ENCODE measurements around the gene CCDC174.

Gene CCDC174

DNA sequence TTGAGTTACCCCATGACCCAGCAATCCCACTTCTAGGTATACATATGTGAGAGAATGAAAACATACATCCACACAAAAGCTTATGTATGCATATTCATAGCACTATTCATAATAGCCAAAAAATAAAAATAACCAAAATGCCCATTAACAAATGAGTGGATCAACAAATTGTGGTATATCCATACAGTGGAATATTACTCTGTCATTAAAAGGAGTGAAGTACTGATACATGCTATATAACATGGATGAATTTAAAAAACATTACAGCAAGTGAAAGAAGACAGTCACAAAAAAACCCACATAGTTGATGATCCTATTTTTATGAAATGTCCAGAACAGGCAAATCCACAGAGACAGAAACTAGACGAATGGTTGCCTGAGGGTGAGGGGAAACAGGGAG lies 28.6 kb downstream of the CCDC174 start:
- Histone ChIP-seq H2AFZ (ENCODE audit: low read depth, low read length) (no peak overlapping the region), H3K4me1 (ENCODE audit: insufficient read depth, low read length) (no peaks in the 10 kb centered on the region), H3K4me3 (ENCODE audit: low read length) (no peak overlapping the region), H3K36me3 (ENCODE audit: insufficient read depth, low read length) (no peaks in the 10 kb centered on the region), H3K27me3 (ENCODE audit: insufficient read depth, low read length) (no peaks in the 10 kb centered on the region), H3K9me3 (ENCODE audit: low read length) (no peaks in the 10 kb centered on the region)

DNA sequence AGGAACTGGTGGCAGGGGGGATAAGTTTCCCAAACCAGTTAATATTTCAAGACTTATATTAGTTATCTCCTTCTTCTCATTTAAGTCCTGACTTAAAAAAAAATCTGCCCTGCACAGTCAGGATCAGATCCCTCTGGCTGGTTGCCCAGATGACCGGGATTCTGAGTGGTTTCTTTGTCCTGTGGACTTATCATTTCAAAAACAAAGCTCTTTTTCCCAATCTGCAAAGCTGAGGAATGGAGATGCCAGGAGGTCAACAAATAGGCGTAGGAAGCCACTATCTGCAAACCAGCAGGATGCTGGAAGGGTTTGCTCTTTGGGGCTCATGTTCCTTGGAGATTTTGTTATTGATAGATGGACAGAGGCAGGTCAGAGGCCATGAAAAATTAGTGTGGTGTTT lies 29.2 kb downstream of the CCDC174 start:
- Histone ChIP-seq H3K27me3 (ENCODE audit: insufficient read depth, low read length) (no peaks in the 10 kb centered on the region), H3K36me3 (ENCODE audit: insufficient read depth, low read length) (no peaks in the 10 kb centered on the region), H3K4me3 (ENCODE audit: low read length) (no peak overlapping the region), H3K9me3 (ENCODE audit: low read length) (no peaks in the 10 kb centered on the region), H2AFZ (ENCODE audit: low read depth, low read length) (no peak overlapping the region), H3K4me1 (ENCODE audit: insufficient read depth, low read length) (no peaks in the 10 kb centered on the region)

- H3K27me3 ChIP-seq (ENCODE audit: insufficient read depth, low read length): peaks cover 7% of the 10 kb centered on the region
- no peaks in the 10 kb centered on the region for H3K9me3 ChIP-seq (ENCODE audit: low read length)
- H2AFZ ChIP-seq (ENCODE audit: low read depth, low read length): no peak overlapping the region
- no peak overlapping the region for H3K4me3 ChIP-seq (ENCODE audit: low read length)
- H3K4me1 ChIP-seq (ENCODE audit: insufficient read depth, low read length): no peaks in the 10 kb centered on the region
- H3K36me3 ChIP-seq (ENCODE audit: insufficient read depth, low read length): no peaks in the 10 kb centered on the region
Measured at GRCh38 chr3:14684447-14684846, 32.9 kb downstream of the CCDC174 start.

- H3K9me3 ChIP-seq (ENCODE audit: low read length): no peaks in the 10 kb centered on the region
- H3K27me3 ChIP-seq (ENCODE audit: insufficient read depth, low read length): peaks cover 11% of the 10 kb centered on the region
- no peaks in the 10 kb centered on the region for H3K36me3 ChIP-seq (ENCODE audit: insufficient read depth, low read length)
- H3K4me3 ChIP-seq (ENCODE audit: low read length): no peak overlapping the region
- no peak overlapping the region for H2AFZ ChIP-seq (ENCODE audit: low read depth, low read length)
- H3K4me1 ChIP-seq (ENCODE audit: insufficient read depth, low read length): no peaks in the 10 kb centered on the region
Measured at GRCh38 chr3:14685179-14685578, 33.6 kb downstream of the CCDC174 start.

GRCh38 chr3:14687360-14687759 lies 35.8 kb downstream of the CCDC174 start:
- H3K4me3 ChIP-seq (ENCODE audit: low read length): no peak overlapping the region
- no peaks in the 10 kb centered on the region for H3K36me3 ChIP-seq (ENCODE audit: insufficient read depth, low read length)
- no peaks in the 10 kb centered on the region for H3K9me3 ChIP-seq (ENCODE audit: low read length)
- no peak overlapping the region for H2AFZ ChIP-seq (ENCODE audit: low read depth, low read length)
- H3K4me1 ChIP-seq (ENCODE audit: insufficient read depth, low read length): no peaks in the 10 kb centered on the region
- H3K27me3 ChIP-seq (ENCODE audit: insufficient read depth, low read length): peaks cover 12% of the 10 kb centered on the region

DNA sequence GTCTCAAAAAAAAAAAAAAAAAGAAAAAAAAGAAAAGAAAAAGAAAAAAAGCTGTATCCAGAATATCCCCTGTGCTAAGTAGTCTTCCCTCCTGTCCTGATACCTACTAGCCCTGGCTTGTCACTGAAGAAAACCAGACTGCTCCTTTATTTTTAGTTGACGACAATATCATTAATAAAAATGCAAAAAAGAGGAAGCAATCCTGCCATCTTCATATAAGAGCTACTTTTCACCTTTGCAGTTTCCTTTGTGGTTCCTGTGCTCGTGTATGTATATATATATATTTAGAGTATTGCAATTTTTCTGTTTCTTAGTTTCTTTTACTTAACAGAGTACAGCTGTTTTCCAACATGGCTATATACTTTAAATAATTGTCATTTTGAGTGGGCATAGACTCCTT lies 37.0 kb downstream of the CCDC174 start:
- Histone ChIP-seq H3K9me3 (ENCODE audit: low read length) (no peaks in the 10 kb centered on the region), H3K36me3 (ENCODE audit: insufficient read depth, low read length) (no peaks in the 10 kb centered on the region), H3K4me3 (ENCODE audit: low read length) (no peak overlapping the region), H2AFZ (ENCODE audit: low read depth, low read length) (no peak overlapping the region), H3K27me3 (ENCODE audit: insufficient read depth, low read length) (peaks cover 12% of the 10 kb centered on the region), H3K4me1 (ENCODE audit: insufficient read depth, low read length) (no peaks in the 10 kb centered on the region)

DNA sequence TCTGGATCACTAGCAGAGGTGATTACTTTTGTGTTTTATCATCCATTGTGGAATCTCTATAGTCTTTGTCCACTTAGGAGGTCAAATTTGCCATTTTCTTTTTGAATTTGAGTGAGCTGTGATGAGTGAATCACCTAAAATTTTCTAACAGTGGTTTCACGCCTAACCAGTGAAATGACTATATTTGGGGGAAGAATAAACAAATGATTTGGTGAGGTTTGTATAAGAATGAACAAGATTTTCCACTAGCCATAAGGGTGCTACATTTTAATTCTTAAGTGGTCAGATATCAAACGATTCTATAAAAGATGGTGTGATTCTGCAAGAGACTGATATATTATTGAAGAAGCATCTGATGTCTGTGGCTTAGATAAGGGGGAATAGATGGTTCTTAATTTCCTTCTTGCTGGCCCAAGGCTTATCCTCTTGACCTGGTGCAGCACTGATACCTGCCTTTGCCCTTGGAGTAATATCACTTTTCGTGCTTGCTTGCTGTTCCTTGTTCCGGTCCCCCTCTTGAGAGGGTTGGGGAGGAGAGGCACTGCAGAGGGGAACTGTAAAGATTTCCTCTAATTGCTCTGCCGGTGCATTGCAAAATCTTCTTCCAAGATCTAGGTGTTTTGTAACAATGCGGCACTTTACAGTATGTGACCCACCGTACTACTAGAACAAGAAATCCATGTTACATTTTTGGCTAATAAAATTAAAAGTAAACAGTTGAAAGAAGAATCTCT lies 37.9 kb downstream of the CCDC174 start:
- Histone ChIP-seq H3K4me3 (ENCODE audit: low read length) (no peak overlapping the region), H3K4me1 (ENCODE audit: insufficient read depth, low read length) (no peaks in the 10 kb centered on the region)

DNA sequence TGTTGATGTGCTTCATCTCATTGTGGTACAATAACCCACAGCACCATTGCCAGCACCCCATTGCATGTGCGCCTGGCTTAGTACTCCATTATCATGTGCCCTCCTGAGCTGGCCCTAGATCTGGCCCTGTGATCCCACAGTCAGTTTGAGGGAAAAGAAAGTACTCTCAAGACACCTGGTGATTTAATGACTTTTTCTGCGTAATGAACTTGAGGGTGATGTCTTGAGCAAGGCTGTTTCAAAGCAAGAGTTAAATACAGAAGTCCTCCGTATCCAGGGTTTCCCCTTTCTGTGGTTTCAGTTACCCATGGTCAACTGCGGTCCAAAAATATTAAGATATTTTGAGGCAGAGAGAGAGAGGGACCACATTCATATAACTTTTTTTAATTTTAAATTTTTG lies 39.7 kb downstream of the CCDC174 start:
- H3K36me3 ChIP-seq (ENCODE audit: insufficient read depth, low read length): no peaks in the 10 kb centered on the region
- H3K4me1 ChIP-seq (ENCODE audit: insufficient read depth, low read length): no peaks in the 10 kb centered on the region
- H3K9me3 ChIP-seq (ENCODE audit: low read length): no peaks in the 10 kb centered on the region
- H3K27me3 ChIP-seq (ENCODE audit: insufficient read depth, low read length): peaks cover 12% of the 10 kb centered on the region
- H3K4me3 ChIP-seq (ENCODE audit: low read length): no peak overlapping the region
- no peak overlapping the region for H2AFZ ChIP-seq (ENCODE audit: low read depth, low read length)

More for the DNA sequence above, 37.9 kb downstream of the CCDC174 start:
- H3K9me3 ChIP-seq (ENCODE audit: low read length): no peaks in the 10 kb centered on the region
- H3K36me3 ChIP-seq (ENCODE audit: insufficient read depth, low read length): no peaks in the 10 kb centered on the region
- H3K27me3 ChIP-seq (ENCODE audit: insufficient read depth, low read length): peaks cover 12% of the 10 kb centered on the region
- no peak overlapping the region for H2AFZ ChIP-seq (ENCODE audit: low read depth, low read length)

DNA sequence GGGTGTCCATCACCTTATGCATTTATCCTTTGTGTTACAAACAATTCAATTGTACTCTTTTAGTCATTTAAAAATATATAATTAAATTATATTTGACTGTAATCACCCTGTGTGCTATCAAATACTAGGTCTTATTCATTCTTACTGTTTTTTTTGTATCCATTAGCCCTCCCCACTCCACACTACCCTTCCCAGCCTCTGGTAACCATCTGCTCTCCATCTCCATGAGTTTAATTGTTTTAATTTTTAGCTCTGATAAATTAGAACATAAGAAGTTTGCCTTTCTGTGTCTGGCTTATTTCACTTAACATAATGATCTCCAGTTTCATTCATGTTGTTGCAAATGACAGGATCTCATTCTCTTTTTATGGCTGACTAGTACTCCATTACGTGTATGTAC lies 40.2 kb downstream of the CCDC174 start:
- Histone ChIP-seq H3K36me3 (ENCODE audit: insufficient read depth, low read length) (no peaks in the 10 kb centered on the region), H3K9me3 (ENCODE audit: low read length) (no peaks in the 10 kb centered on the region), H3K4me3 (ENCODE audit: low read length) (no peak overlapping the region), H3K4me1 (ENCODE audit: insufficient read depth, low read length) (no peaks in the 10 kb centered on the region), H2AFZ (ENCODE audit: low read depth, low read length) (no peak overlapping the region), H3K27me3 (ENCODE audit: insufficient read depth, low read length) (peaks cover 12% of the 10 kb centered on the region)

GRCh38 chr3:14698601-14699244 lies 47.2 kb downstream of the CCDC174 start:
- H2AFZ ChIP-seq (ENCODE audit: low read depth, low read length): no peak overlapping the region
- no peaks in the 10 kb centered on the region for H3K4me1 ChIP-seq (ENCODE audit: insufficient read depth, low read length)
- no peak overlapping the region for H3K4me3 ChIP-seq (ENCODE audit: low read length)
- peaks cover 2% of the 10 kb centered on the region for H3K27me3 ChIP-seq (ENCODE audit: insufficient read depth, low read length)
- H3K9me3 ChIP-seq (ENCODE audit: low read length): no peaks in the 10 kb centered on the region
- H3K36me3 ChIP-seq (ENCODE audit: insufficient read depth, low read length): no peaks in the 10 kb centered on the region

GRCh38 chr3:14699643-14700042 lies 48.1 kb downstream of the CCDC174 start:
- Histone ChIP-seq H3K36me3 (ENCODE audit: insufficient read depth, low read length) (no peaks in the 10 kb centered on the region), H2AFZ (ENCODE audit: low read depth, low read length) (no peak overlapping the region), H3K27me3 (ENCODE audit: insufficient read depth, low read length) (peaks cover 3% of the 10 kb centered on the region), H3K4me1 (ENCODE audit: insufficient read depth, low read length) (no peaks in the 10 kb centered on the region), H3K9me3 (ENCODE audit: low read length) (no peaks in the 10 kb centered on the region), H3K4me3 (ENCODE audit: low read length) (no peak overlapping the region)

GRCh38 chr3:14700891-14701290 lies 49.3 kb downstream of the CCDC174 start:
- H3K9me3 ChIP-seq (ENCODE audit: low read length): no peaks in the 10 kb centered on the region
- H3K4me3 ChIP-seq (ENCODE audit: low read length): no peak overlapping the region
- H3K36me3 ChIP-seq (ENCODE audit: insufficient read depth, low read length): no peaks in the 10 kb centered on the region
- H3K4me1 ChIP-seq (ENCODE audit: insufficient read depth, low read length): no peaks in the 10 kb centered on the region
- no peak overlapping the region for H2AFZ ChIP-seq (ENCODE audit: low read depth, low read length)
- peaks cover 10% of the 10 kb centered on the region for H3K27me3 ChIP-seq (ENCODE audit: insufficient read depth, low read length)

GRCh38 chr3:14701676-14702075 lies 50.1 kb downstream of the CCDC174 start:
- no peak overlapping the region for H2AFZ ChIP-seq (ENCODE audit: low read depth, low read length)
- no peaks in the 10 kb centered on the region for H3K9me3 ChIP-seq (ENCODE audit: low read length)
- peaks cover 10% of the 10 kb centered on the region for H3K27me3 ChIP-seq (ENCODE audit: insufficient read depth, low read length)
- H3K4me3 ChIP-seq (ENCODE audit: low read length): no peak overlapping the region
- no peaks in the 10 kb centered on the region for H3K36me3 ChIP-seq (ENCODE audit: insufficient read depth, low read length)
- no peaks in the 10 kb centered on the region for H3K4me1 ChIP-seq (ENCODE audit: insufficient read depth, low read length)
